ENCODE results near the gene CCNA2.

CCNA2 gene

DNA sequence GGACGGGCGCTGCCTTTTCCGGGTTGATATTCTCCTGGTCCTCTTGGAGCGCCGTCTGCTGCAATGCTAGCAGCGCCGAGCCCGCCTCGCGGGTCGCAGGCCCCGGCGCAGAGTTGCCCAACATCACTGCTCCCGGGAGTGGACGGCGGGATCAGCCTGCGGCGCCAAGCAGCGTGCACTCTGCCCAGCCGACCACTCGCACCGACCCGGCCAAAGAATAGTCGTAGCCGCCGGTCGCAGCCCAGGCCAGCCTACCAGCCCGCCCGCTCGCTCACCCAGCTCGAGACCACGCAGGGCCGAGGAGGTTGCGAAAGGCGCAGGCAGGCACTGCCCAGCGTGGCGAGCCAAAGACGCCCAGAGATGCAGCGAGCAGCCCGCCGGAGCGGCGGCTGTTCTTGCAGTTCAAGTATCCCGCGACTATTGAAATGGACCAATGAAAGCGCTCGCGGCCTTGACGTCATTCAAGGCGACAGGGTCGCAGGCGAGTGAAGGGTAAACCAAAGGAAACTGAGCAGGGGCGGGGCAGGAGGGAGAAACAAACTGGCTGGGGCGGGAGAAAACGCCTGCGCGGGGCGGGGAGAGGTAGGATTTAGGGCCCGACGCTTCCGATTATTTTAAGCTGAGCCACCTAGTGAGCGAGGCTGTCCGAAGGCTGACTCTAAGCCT is at the start of gene CCNA2:
CCNA2 (minus strand) TSS at position 379 of the 666 bp plus-strand sequence; CDS start at position 124, 255 bp downstream.
- peak within 1 kb of the TSS; percentile 95 to 96 for H3K4me3 Mint-ChIP-seq
- H3K9me3 Mint-ChIP-seq, result no peaks in the 10 kb centered on the region
- DNase-seq (peak; percentile 91 to 96), ATAC-seq (peak; percentile 96)
- H3K27ac Mint-ChIP-seq, result peak within 1 kb of the TSS; percentile 93 to 98
- peaks cover 11% of the 10 kb centered on the region for H3K4me1 Mint-ChIP-seq
- no peaks in the 10 kb centered on the region for H3K27me3 Mint-ChIP-seq

DNA sequence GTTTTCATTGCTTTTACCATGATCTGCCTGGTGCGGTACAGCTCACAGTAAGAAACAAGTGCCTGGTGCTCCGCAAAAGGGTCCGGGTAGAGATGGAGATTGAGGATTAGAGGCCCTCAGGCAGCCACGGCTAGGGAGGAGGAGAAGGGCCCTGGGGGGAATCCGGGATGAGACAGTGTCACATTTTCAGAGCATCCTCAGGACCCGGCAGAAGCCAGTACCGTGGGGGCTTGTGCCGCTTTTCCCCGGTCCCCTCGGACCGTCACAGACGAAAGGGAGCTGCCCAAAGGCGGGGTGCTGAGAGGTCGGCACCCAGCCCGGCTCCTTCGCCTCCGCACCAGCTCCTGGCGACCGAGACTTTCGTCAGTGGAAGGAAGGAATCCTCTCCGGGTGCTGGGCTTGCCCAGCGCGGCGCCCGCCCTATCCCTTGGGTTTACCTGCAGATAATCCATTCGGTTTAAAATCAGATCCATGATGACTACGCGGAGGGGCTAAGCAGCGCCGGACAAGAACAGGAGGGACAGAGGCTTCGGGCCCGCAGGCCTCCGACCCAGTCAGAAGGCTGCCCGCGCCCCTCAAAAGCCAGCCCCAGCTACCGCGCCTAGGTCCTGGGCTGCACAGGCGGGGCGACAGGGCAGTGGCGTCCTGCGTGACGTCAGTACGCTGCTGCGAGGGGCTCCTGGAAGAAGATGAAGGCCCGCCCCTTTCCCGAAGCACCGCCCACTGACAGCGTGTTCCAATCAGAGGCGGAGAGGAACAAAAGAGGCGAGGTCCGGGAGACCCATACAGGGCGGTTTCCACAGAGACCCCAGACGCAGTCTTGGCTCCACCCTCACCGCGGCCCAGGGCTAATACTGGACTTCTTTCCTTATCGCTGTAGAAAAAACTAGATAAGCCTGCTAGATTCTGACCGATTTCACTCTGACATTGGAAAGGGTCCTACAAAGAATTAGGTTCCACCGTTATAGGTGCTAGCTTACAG is 46.4 kb upstream of the CCNA2 start, which contains the start of gene BBS7:
BBS7 (minus strand) TSS at position 634 of the 982 bp plus-strand sequence; CDS start at position 473, 161 bp downstream.
- H3K4me1 Mint-ChIP-seq, result peaks cover 30% of the 10 kb centered on the region
- H3K27me3 Mint-ChIP-seq, result no peaks in the 10 kb centered on the region
- H3K27ac Mint-ChIP-seq, result peak within 1 kb of the TSS; percentile 70 to 95

DNA sequence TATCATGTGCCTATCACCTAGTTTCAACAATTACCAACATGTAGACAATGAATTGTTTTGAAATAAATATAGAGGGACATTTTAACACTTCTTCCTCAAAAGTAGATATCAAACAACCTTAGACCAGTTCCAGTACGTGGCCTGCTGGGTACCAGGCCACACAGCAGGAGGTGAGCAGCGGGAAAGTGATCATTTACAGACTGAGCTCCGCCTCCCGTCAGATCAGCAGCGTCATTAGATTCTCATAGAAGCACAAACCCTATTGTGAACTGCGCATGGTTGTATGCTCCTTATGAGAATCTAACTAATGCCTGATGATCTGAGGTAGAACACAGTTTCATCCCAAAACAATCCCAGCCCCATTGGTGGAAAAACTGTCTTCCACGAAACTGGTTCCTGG is 40.1 kb upstream of the CCNA2 start:
- Mint-ChIP-seq H3K27ac (no peak overlapping the region), H3K4me3 (no peak overlapping the region), H3K4me1 (peaks cover 20% of the 10 kb centered on the region), H3K27me3 (no peaks in the 10 kb centered on the region), H3K9me3 (no peaks in the 10 kb centered on the region)
- DNase-seq, result no peak
- no peak for ATAC-seq

More for the DNA sequence above, 46.4 kb upstream of the CCNA2 start, which contains the start of gene BBS7:
- peak; percentile 97 for ATAC-seq
- DNase-seq, result peak; percentile 93 to 95
- Mint-ChIP-seq H3K4me3 (peak within 1 kb of the TSS; percentile 93 to 97), H3K9me3 (no peaks in the 10 kb centered on the region)

DNA sequence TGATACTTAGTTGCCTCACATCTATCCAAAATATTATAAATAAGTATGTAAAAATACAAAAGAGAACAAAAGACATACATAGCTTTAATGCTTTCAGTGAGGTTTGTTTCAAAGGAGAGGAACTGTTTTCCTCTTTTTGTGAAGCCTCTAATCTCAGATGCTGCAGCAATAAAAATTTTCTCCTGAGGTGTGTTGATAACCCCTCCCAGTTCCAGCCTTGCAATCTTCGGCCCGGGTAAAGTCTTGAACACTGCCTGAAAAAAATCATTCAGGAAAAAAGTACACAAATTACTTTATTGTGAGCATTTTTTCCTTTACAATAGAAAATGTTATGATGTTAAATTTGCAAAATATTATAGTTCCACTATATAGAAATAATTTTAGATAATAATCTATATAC is 37.7 kb upstream of the CCNA2 start:
- Mint-ChIP-seq H3K27ac (no peak overlapping the region), H3K4me1 (peaks cover 14% of the 10 kb centered on the region), H3K4me3 (no peak overlapping the region), H3K9me3 (no peaks in the 10 kb centered on the region), H3K27me3 (no peaks in the 10 kb centered on the region)
- ATAC-seq (no peak), DNase-seq (no peak)

DNA sequence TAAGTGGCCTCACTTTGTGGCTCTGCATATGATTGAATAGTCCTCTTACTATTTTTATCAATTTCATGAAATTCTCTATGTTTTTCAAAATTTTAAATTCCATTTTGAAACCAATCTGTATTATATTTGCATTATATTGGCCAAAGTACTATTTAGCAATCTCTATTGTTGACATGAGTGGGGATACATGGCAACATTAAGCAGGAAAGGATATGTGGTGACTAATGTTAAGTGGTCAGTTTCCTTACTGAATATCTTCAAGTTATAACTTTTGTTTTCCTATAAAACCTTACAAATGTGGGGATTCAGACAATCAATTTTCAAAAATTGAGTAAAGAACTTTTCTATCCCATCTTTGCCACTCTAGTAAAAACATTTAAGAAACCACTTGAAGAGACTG is 36.4 kb upstream of the CCNA2 start:
- Mint-ChIP-seq H3K4me1 (peaks cover 13% of the 10 kb centered on the region), H3K9me3 (no peaks in the 10 kb centered on the region), H3K27ac (no peak overlapping the region), H3K27me3 (no peaks in the 10 kb centered on the region), H3K4me3 (no peak overlapping the region)
- DNase-seq (no peak), ATAC-seq (no peak)

DNA sequence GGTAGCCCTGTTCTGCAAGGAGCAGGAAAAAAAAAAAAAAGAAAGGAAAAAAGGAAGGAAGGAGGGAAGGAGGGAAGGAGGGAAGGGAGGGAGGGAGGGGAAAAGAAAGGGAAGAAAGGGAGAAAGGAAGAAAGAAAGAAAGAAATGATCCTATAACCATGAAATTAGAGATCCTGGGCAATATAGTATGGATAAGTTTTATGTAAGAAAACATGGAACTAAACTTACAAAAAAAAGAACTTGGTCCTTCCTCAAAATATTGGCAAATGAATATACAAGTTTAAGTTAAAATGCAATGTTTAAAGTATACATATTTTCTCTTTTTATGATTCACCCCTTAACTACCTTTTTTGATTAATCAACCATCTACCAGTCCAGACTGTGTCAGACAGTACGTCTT is 27.7 kb upstream of the CCNA2 start:
- H3K27me3 Mint-ChIP-seq, result no peaks in the 10 kb centered on the region
- no peak for DNase-seq
- H3K4me3 Mint-ChIP-seq, result no peak overlapping the region
- no peaks in the 10 kb centered on the region for H3K4me1 Mint-ChIP-seq
- no peaks in the 10 kb centered on the region for H3K9me3 Mint-ChIP-seq
- H3K27ac Mint-ChIP-seq, result no peak overlapping the region
- ATAC-seq, result no peak

DNA sequence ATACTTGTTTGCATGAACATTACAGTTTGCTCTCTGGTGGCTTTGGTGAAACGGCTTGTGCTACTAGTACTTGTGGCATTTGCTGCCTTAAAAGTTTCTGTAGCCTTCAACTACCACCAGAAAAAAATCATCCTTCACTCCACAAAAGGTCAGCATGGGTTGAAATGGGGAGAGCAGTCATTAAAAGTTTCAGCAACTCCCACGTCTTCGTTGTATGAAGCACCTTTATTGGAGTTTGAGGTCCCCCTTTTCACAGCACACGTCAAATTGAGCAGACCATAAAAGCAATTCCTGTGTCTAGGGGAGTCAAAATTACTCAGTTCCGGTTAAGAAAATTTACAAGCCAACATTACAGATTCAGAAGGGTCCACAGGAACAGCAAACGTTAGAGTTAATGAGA is 23.0 kb upstream of the CCNA2 start:
- no peak overlapping the region for H3K27ac Mint-ChIP-seq
- ATAC-seq (no peak), DNase-seq (no peak)
- no peaks in the 10 kb centered on the region for H3K9me3 Mint-ChIP-seq
- no peak overlapping the region for H3K4me3 Mint-ChIP-seq
- no peaks in the 10 kb centered on the region for H3K27me3 Mint-ChIP-seq
- H3K4me1 Mint-ChIP-seq, result no peaks in the 10 kb centered on the region

DNA sequence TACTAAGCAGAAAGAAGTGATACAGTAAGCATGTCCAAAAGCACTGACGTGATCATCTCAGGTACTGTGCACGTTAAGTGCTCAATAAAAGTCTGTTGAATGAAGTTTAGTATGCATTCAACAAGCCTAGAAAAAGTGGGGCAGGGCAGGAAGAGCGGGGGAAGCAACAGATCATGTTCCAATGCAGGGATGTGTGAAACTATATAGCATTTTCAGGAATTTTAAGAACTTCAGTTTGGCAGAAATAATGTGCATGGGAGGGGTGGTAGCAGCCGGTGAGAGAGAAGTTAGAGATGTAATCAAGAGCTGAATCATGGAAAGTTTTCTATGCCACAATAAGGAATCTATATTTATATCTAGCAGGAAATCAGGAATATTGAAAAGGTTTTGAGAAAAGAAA is 19.2 kb upstream of the CCNA2 start:
- Mint-ChIP-seq H3K27me3 (no peaks in the 10 kb centered on the region), H3K4me1 (no peaks in the 10 kb centered on the region), H3K27ac (peak overlapping the region in 1 of 2 donors; percentile 23), H3K9me3 (no peaks in the 10 kb centered on the region), H3K4me3 (no peak overlapping the region)
- DNase-seq, result no peak
- ATAC-seq, result no peak

DNA sequence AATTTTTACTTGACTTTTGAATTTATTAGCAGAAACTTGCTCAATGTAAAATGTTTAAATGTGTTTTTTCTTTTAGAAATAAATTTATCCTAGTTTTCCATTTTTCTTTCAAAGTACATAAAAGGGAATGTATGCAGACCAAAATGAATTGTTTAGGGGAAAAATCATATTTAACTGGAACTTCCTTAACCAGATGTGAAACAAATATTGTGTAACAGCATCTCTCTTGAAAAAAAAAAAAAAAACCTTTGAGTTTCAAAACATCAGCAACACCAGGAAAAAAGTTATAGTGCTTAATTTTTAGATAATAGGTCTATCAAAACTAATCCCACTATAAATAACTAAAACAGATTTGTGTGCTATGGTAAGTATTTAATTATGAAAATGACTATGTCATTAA is 14.5 kb upstream of the CCNA2 start:
- DNase-seq (no peak), ATAC-seq (no peak)
- H3K4me3 Mint-ChIP-seq, result no peak overlapping the region
- no peak overlapping the region for H3K27ac Mint-ChIP-seq
- H3K9me3 Mint-ChIP-seq, result no peaks in the 10 kb centered on the region
- no peaks in the 10 kb centered on the region for H3K27me3 Mint-ChIP-seq
- H3K4me1 Mint-ChIP-seq, result no peaks in the 10 kb centered on the region

DNA sequence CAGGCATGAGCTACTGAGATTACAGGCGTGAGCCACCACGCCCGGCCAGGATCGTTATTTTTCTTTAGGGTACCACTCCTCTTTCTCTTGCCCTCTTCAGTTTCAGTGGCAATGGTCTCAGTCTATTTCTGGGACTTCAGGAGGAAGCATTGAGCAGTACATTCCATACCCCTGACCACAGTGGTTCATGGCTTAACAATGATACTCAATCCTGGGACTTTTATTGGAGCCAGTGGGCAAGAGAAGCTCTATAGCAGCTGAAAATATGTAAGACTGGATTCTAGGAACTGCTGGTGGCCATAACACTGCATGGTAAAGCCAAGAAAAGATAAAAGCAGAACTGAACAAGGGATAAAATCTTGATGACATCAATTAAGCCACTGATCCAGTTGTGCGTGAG is 5.8 kb upstream of the CCNA2 start:
- H3K27ac Mint-ChIP-seq, result no peak overlapping the region
- no peak overlapping the region for H3K4me3 Mint-ChIP-seq
- H3K4me1 Mint-ChIP-seq, result no peaks in the 10 kb centered on the region
- no peaks in the 10 kb centered on the region for H3K27me3 Mint-ChIP-seq
- ATAC-seq (no peak), DNase-seq (no peak)
- H3K9me3 Mint-ChIP-seq, result no peaks in the 10 kb centered on the region

DNA sequence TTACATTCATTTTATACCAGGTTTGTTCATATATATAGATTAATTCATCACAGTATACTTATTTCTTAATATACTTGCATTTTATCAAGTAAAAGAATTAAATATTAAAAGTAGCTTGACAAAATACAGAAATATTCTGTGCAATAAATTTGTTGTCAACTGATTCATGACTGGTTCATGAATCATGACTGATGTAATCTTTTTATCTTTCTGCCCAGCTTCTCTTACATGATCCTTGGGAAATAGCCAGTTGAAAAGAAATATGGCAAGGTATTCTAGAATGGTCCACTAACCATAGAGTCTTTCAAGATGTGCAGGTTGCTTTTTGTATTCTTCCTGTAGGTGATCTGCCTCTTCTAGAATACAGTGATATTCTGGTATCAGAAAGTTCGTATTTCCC is 4.2 kb upstream of the CCNA2 start:
- no peak for DNase-seq
- H3K9me3 Mint-ChIP-seq, result no peaks in the 10 kb centered on the region
- no peaks in the 10 kb centered on the region for H3K27me3 Mint-ChIP-seq
- no peak overlapping the region for H3K4me3 Mint-ChIP-seq
- H3K27ac Mint-ChIP-seq, result no peak overlapping the region
- H3K4me1 Mint-ChIP-seq, result no peaks in the 10 kb centered on the region
- no peak for ATAC-seq

DNA sequence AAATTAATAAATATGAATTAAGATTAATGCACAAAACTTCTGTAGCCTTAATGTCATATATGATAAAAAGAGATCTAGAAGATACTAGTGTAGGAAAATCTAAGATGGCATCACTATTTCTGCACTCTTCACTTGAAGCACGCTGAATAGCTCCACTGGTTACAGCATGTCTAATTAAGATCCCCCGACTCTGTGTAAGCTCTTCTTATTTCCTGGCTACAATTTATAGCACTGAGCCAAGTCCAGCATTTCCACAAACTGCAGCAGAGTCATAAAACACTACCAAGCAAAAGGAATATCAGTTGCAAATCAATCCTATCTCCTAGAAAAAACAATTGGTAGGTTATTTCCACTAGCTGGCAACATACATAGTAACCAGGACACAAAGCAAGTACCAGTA is 1.3 kb upstream of the CCNA2 start:
- DNase-seq, result no peak
- H3K27ac Mint-ChIP-seq, result no peak overlapping the region
- ATAC-seq, result no peak
- no peaks in the 10 kb centered on the region for H3K9me3 Mint-ChIP-seq
- no peaks in the 10 kb centered on the region for H3K27me3 Mint-ChIP-seq
- peaks cover 5% of the 10 kb centered on the region for H3K4me1 Mint-ChIP-seq
- peak overlapping the region in 1 of 2 donors; percentile 32 for H3K4me3 Mint-ChIP-seq

DNA sequence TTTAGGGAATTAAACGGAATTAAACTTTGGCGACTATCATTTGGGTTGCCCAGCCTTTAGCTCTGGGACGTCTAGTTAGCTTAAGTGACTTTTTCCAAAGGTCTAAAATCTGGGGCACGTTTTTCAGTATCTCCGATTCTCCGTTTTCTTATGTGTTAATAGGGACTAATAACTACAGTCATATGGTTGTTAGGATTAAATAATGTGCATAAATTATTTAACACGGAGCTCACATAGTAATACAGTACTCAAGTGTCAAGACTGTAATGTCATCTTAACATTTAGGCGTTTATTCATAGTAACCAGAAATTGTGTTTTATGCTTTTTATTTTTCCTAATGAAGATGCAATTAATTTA is 466 bp upstream of the CCNA2 start:
- Mint-ChIP-seq H3K9me3 (no peaks in the 10 kb centered on the region), H3K27me3 (no peaks in the 10 kb centered on the region), H3K4me3 (peak overlapping the region; percentile 95 to 96), H3K27ac (peak overlapping the region; percentile 89 to 98), H3K4me1 (peaks cover 7% of the 10 kb centered on the region)
- DNase-seq, result no peak
- no peak for ATAC-seq

DNA sequence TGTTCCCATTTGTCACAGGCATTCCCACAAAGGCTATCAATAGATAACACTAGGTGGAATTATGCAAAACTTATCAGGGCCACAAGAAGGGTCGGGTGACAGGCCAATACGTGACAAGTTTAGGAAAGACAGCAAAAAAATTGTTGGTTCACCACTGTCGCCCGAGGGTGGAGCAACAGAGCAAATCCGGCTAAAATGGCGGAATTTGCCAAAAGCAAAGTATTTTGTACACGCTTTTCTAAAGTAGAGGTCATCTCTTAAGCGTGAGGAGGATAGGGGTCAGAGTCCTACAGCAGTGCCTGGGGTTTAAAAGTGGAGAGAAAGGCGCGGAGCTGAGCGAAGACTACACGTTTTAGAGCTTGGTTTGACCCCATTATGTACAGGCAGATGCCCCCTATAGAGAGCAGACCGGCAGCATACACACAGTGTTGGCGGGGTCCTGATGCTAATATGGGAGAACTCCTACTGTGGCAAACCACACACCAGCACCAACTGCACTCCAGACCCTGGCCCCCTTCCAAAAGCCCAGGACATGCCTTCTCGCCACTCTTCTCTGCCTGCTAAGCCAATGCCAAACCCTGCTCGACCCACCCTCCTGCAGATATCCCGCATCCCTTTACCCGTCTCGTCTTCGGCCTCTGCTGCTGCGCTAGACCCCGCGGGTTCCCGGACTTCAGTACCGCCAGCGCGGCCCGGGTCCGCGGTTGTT is 733 bp downstream of the CCNA2 start:
- Mint-ChIP-seq H3K27me3 (no peaks in the 10 kb centered on the region), H3K4me1 (peaks cover 12% of the 10 kb centered on the region), H3K27ac (peak overlapping the region; percentile 93 to 98), H3K4me3 (peak overlapping the region; percentile 95 to 96), H3K9me3 (no peaks in the 10 kb centered on the region)
- ATAC-seq (peak; percentile 51), DNase-seq (peak; percentile 36 to 42)

DNA sequence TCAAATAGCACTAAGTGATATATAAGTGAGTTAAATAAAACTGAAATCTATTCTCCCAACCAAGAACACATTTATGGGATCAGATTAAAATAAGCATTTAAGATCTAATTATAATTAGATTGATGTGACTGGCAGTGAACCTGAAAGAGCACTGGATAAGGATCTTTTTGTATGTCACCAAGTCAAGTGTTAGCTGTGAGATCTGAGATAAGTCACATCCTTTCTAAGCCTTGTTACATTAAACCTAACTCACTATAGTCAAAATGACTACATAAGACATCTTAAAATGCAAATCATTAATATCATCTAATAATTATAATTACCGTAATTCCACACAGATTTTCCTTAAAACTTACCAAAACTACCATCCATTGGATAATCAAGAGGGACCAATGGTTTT is 1.6 kb downstream of the CCNA2 start:
- Mint-ChIP-seq H3K27ac (no peak overlapping the region), H3K9me3 (no peaks in the 10 kb centered on the region), H3K4me3 (peak overlapping the region; percentile 95 to 96), H3K4me1 (peaks cover 17% of the 10 kb centered on the region), H3K27me3 (no peaks in the 10 kb centered on the region)
- ATAC-seq, result no peak
- DNase-seq, result no peak

Data from stimulated activated naive CD8-positive, alpha-beta T cell treated with anti-CD3 and anti-CD28 coated beads, Interleukin-15, amount 100 ng/mL, for 72 hours (primary cell).